Iris pigment epithelial cell (primary cell): ENCODE data around the gene TUBGCP2.

Experiments used
- DNase-seq: peaks from one replicate; pipeline ENCODE4 v3.0.0-alpha.2; 2011; ENCODE audit warnings: low read depth

Gene TUBGCP2

GRCh38 chr10:133343558-133343957 lies 34.9 kb upstream of the TUBGCP2 start:
- DNase-seq = no peak

DNA sequence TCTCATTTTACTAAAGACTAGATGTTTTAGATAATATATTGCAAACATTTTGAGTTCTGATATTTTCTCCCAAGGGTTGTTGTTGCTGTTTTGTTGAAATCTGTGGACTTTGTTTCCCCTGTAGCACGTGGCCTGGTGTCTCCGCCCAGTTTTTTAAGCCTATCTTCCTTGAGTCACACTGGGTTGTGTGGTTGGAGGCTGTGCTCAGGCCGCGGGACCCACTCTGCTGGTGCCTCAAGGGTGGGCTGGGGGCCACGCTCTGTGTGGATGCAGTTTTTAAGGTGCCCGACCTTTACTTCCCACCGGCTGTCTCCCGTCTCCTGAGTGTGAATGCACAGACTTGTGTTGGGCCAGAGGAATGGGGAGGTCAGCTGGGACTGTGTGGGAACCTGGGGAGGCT lies 34.3 kb upstream of the TUBGCP2 start:
- no peak for DNase-seq

- no peak for DNase-seq
Measured at GRCh38 chr10:133341983-133342382, 33.3 kb upstream of the TUBGCP2 start.

- no peak for DNase-seq
Measured at GRCh38 chr10:133339708-133340380, 31.2 kb upstream of the TUBGCP2 start.

DNA sequence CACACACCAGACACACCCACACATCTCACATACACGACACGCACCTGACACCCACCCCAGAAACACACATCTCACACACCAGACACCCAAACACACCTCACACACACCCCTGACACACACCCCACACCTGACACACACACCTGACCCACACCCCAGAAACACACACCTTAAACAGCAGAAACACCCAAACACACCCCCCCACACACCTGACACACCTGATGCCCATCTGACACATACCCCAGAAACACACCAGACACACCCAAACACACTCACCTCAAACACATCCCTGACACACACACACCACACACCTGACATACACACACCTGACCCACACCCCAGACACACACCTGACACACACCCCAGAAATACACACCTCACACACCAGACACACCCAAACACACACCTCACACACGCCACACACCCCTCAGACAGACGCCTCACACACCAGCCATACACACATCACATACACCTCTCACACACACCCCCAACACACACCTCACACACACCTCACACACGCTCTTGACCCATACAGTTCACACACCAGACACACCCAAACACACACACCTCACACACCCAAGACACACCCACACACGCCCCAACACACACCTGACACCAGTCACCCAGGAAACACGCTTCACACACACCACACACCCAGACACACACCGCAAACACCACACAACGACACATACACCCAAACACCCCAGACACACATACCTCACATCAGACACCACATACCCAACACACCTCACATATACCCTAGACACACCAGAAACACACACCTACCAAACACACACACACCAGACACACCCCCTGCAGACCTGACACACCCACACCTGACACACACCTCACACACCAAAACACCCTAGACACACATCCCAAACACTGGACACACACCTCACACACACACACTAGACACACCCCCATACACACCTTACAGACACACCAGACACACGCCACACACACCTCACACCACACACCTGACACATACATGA lies 29.7 kb upstream of the TUBGCP2 start:
- DNase-seq = no peak

DNA sequence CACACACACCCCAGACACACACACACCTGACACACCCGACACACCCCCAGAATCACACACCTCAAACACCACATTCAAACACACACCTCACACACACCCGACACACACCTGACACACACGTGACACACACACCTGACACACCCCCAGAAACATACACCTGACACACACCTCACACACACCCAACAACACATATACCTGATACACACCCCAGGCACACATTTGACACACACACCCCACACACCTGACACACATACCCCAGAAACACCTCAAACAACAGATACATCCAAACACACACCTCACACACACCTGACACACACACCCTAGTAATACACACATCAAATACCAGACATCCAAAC lies 28.7 kb upstream of the TUBGCP2 start:
- DNase-seq = no peak

- no peak for DNase-seq
Measured at GRCh38 chr10:133336577-133337369, 28.1 kb upstream of the TUBGCP2 start, which contains the start of gene CALY. Gene CALY, minus strand, starts transcription at chr10:133336896. Its CDS starts 7,907 bp downstream, at chr10:133328989.

GRCh38 chr10:133336118-133336576 lies 27.5 kb upstream of the TUBGCP2 start:
- DNase-seq = no peak

GRCh38 chr10:133335246-133336117 lies 26.8 kb upstream of the TUBGCP2 start:
- DNase-seq = peak; percentile 69

DNA sequence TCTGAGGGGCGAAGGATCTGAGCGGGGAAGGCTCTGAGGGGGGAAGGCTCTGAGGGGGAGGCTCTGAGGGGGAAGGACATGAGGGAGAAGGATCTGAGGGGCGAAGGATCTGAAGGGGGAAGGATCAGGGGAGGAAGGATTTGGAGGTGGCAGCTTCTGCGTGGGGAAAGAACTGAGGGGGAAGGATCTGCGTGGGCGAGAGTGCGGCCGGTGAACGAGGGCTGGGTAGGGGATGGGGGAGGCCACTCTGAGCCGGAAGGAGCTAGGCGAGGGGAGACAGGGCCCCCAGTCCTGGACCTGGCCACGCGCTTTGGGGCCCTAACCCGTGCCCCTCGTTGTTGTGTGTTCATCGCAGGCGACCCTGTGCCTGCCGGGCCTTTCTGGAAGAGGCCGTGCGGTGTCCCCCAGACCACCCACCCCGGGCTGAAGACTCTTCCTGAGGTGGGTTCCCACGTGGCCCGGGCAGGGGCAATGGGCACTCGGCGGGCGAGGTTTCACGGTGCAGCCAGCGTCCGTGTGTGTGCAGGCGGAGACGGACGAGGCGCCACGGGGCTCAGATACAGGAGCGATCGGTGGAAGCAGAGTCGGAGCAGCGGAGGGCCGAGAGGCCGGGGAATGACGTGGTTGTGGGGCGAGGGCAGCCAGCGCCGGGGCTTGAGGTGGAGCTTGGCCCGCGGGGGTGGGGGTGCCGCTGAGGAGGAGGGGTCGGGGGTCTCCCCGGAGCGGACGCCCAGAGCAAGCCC lies 26.0 kb upstream of the TUBGCP2 start:
- no peak for DNase-seq

- DNase-seq = no peak
Measured at GRCh38 chr10:133332936-133333699, 24.4 kb upstream of the TUBGCP2 start.

DNA sequence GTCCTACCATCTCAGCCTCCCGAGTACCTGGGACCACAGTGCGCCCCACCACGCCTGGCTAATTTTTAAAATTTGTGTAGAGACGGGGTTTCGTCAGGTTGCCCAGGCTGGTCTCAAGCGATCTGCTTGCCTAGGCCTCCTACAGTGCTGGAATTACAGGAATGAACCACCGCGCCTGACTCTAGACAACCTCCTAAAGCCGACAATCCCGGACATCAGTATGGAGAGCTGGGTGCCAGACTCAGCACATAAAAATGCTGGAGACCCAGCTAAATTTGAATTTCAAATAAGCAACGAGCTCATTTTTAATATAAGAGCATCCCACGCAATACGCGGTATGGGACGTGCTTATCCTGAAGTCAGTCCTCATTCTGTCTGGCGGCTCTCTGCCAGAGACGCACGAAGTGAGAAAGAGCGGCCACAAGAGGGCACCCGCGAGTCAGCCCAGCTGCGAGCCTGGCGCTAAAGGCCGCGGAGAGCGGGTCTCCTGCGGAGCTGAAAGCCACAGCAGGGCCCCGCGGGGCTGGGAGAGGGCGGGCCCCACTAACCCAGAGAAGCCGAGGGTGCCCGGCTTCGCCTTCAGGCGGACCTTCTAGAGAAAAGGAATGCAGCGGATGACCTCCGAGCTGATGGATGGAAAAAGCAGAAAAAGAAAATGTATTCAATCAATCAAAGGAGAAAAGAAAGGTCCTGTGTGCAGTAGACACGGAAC lies 21.0 kb upstream of the TUBGCP2 start:
- DNase-seq = peak; percentile 82

DNA sequence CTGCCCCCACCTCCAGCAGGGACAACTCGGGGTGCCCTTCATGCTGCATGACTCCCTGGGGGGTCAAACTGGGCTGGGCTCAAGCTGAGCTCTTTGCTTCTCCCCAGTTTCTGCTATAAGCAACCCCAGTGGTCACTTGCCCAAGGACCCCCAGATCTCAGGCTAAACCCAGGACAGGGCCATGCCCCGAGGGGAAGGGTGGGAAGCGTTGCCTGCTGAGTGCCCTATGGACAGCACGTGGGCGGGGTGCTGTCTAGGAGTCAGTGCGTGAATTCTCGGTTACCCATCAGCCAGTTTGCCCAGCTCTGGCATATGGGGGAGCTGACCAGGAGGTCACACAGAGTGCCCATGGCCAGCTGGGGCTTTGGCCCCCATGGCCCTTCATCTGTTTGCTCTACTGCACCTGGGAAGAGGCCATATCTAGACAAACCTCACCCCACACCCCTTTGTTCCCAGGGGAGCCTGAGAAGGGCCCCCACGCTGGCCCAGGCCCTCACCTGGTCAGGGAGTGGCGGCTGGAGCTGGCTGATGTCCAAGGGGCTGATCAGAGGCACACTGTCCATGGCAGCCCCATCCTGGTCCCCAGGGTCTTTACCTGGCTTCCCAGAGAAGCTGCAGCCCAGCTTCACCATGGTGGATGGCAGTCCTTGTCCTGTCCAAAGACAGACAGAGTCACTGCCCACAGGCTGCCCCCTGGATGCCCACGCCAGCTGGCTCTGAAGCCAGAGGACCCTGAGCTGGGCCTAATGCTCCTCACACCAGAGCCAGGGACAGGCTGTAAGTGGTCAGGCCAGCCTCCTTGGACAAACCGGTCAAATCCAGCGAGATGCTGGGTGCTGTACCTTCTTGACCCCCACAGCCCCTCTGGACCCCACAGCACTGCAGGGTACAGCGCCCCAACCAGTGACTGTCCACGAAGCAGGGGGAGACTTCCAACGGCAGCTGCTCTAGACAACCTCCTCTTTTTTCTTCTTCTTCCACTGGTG lies 20.0 kb upstream of the TUBGCP2 start:
- no peak for DNase-seq

- no peak for DNase-seq
Measured at GRCh38 chr10:133327651-133328357, 19.1 kb upstream of the TUBGCP2 start.

- peak; percentile 36 for DNase-seq
Measured at GRCh38 chr10:133326745-133327650, 18.3 kb upstream of the TUBGCP2 start.

GRCh38 chr10:133326223-133326551 lies 17.5 kb upstream of the TUBGCP2 start:
- no peak for DNase-seq
